Measurements from ENCODE around the gene GRK5. TPM values are rescaled to one million over a fixed set of nuclear protein-coding genes. Genes with fewer than 3 reads are reported as not detected.

GRK5 gene
- total and polyA plus RNA-seq, 4 donors: 18.5 to 43.1 (median 40.3) TPM

- no peak for TF ChIP-seq CTCF (IDR thresholded peaks at IDR 0.05; ENCODE audit: control extremely low read depth, extremely low read depth)
- peak overlapping the region; percentile 7 to 74 for H3K27ac ChIP-seq (ENCODE audit: low read depth in 1 of 2, low read length in 1 of 2)
- ATAC-seq (ENCODE audit: insufficient read depth, low FRiP score) (peak; percentile 65), DNase-seq (peak; percentile 58 to 61 (median 60))
- H3K27me3 ChIP-seq (ENCODE audit: control insufficient read depth in 3 of 3, insufficient read depth in 3 of 3, low read length in 2 of 3): no peaks in the 10 kb centered on the region
- H3K4me1 ChIP-seq (ENCODE audit: control insufficient read depth in 5 of 5, insufficient read depth in 5 of 5, low read length in 5 of 5): peaks cover 5 to 24% (median 10%) of the 10 kb centered on the region in 5 donors
- H3K9me3 ChIP-seq (ENCODE audit: control insufficient read depth in 4 of 4, insufficient read depth in 3 of 4, low read length in 3 of 4): no peaks in the 10 kb centered on the region
- H3K4me3 ChIP-seq: no peak overlapping the region
- H3K36me3 ChIP-seq (ENCODE audit: control insufficient read depth in 4 of 4, insufficient read depth in 4 of 4, low read length in 4 of 4): peaks cover 0 to 25% (median 12%) of the 10 kb centered on the region in 4 donors
- H3K9ac ChIP-seq (ENCODE audit: insufficient read depth in 1 of 2, low read length in 2 of 2): no peak overlapping the region
- 58% methylated on average over 14 of the region's 14 CpGs for WGBS, 2 donors
Observed at GRCh38 chr10:119401671-119402395, 194.5 kb downstream of the GRK5 start.

GRCh38 chr10:119403921-119404320 lies 196.6 kb downstream of the GRK5 start:
- Histone ChIP-seq H3K9me3 (ENCODE audit: control insufficient read depth in 4 of 4, insufficient read depth in 3 of 4, low read length in 3 of 4) (no peaks in the 10 kb centered on the region), H3K27me3 (ENCODE audit: control insufficient read depth in 3 of 3, insufficient read depth in 3 of 3, low read length in 2 of 3) (no peaks in the 10 kb centered on the region), H3K9ac (ENCODE audit: insufficient read depth in 1 of 2, low read length in 2 of 2) (no peak overlapping the region), H3K4me3 (no peak overlapping the region), H3K4me1 (ENCODE audit: control insufficient read depth in 5 of 5, insufficient read depth in 5 of 5, low read length in 5 of 5) (peaks cover 5 to 25% (median 10%) of the 10 kb centered on the region in 5 donors), H3K36me3 (ENCODE audit: control insufficient read depth in 4 of 4, insufficient read depth in 4 of 4, low read length in 4 of 4) (peaks cover 0 to 19% (median 5%) of the 10 kb centered on the region in 4 donors), H3K27ac (ENCODE audit: low read depth in 1 of 2, low read length in 1 of 2) (no peak overlapping the region)
- no peak for TF ChIP-seq CTCF (IDR thresholded peaks at IDR 0.05; ENCODE audit: control extremely low read depth, extremely low read depth)
- WGBS, 2 donors: 96 to 98% methylated on average over 1 of the region's 1 CpG
- no peak for ATAC-seq (ENCODE audit: insufficient read depth, low FRiP score)
- DNase-seq: no peak

GRCh38 chr10:119404719-119405519 lies 197.5 kb downstream of the GRK5 start:
- Histone ChIP-seq H3K9me3 (ENCODE audit: control insufficient read depth in 4 of 4, insufficient read depth in 3 of 4, low read length in 3 of 4) (no peaks in the 10 kb centered on the region), H3K9ac (ENCODE audit: insufficient read depth in 1 of 2, low read length in 2 of 2) (no peak overlapping the region), H3K4me3 (no peak overlapping the region), H3K4me1 (ENCODE audit: control insufficient read depth in 5 of 5, insufficient read depth in 5 of 5, low read length in 5 of 5) (peaks cover 5 to 35% (median 13%) of the 10 kb centered on the region in 5 donors), H3K27me3 (ENCODE audit: control insufficient read depth in 3 of 3, insufficient read depth in 3 of 3, low read length in 2 of 3) (no peaks in the 10 kb centered on the region), H3K36me3 (ENCODE audit: control insufficient read depth in 4 of 4, insufficient read depth in 4 of 4, low read length in 4 of 4) (peaks cover 0 to 11% (median 2%) of the 10 kb centered on the region in 4 donors), H3K27ac (ENCODE audit: low read depth in 1 of 2, low read length in 1 of 2) (peak overlapping the region in 1 of 2 donors; percentile 71)
- ATAC-seq (ENCODE audit: insufficient read depth, low FRiP score) (no peak), DNase-seq (no peak)
- no peak for TF ChIP-seq CTCF (IDR thresholded peaks at IDR 0.05; ENCODE audit: control extremely low read depth, extremely low read depth)
- 65% methylated on average over 13 of the region's 13 CpGs for WGBS, 2 donors

All from lung (tissue), 12 donors.